Mesodermal cell (in vitro differentiated cells): ENCODE results near the gene PLN. TPM values are rescaled to one million over a fixed set of nuclear protein-coding genes. Genes with fewer than 3 reads are reported as not detected.

Source experiments
- H3K27ac ChIP-seq: 2 replicates; pipeline ENCODE4 v1.7.0; 2013; ENCODE audit warnings: mild to moderate bottlenecking, low read depth, low read length, moderate library complexity; ENCODE audit not compliant: severe bottlenecking
- H3K36me3 ChIP-seq: 2 replicates; pipeline ENCODE4 v1.7.1; 2013; ENCODE audit warnings: mild to moderate bottlenecking, low read length, moderate library complexity; ENCODE audit not compliant: control insufficient read depth, insufficient read depth
- H3K4me1 ChIP-seq: one replicate; pipeline ENCODE4 v1.7.1; 2013; ENCODE audit warnings: mild to moderate bottlenecking, low read length; ENCODE audit not compliant: insufficient read depth, control insufficient read depth, poor library complexity, severe bottlenecking
- H3K4me3 ChIP-seq: 2 replicates; pipeline ENCODE4 v1.7.0; 2013; ENCODE audit warnings: low read length, control low read depth, mild to moderate bottlenecking; ENCODE audit not compliant: insufficient read depth, poor library complexity, severe bottlenecking; ENCODE audit errors: extremely low read depth
- H3K9me3 ChIP-seq: 2 replicates; pipeline ENCODE4 v1.7.1; 2013; ENCODE audit warnings: mild to moderate bottlenecking, low read length, moderate library complexity; ENCODE audit not compliant: control insufficient read depth
- WGBS, 2 experiments: methylation state at CpG; one replicate each; pipeline ENCODE4 v1.1.5; 2013; ENCODE audit warnings: missing lambda C conversion rate in 2 of 2; ENCODE audit not compliant: insufficient coverage in 2 of 2; 5-methylcytosine and 5-hydroxymethylcytosine counted together
- polyA plus RNA-seq, 2 experiments: library from polyadenylated mRNA; stranded (reverse); fragments of 50-300 nt; gene quantifications; one replicate each; pipeline ENCODE4 v1.2.3, GENCODE V29; 2013

Gene PLN
- 1.6 TPM for polyA plus RNA-seq (2013, experiment 1 of 2)
- polyA plus RNA-seq (2013, experiment 2 of 2) = 1.7 TPM

GRCh38 chr6:118548136-118548535 lies at the start of gene PLN:
PLN (plus strand) TSS chr6:118548296; CDS start chr6:118558922, 10,626 bp downstream.
- H3K36me3 ChIP-seq = no peaks in the 10 kb centered on the region
- WGBS, 2 experiments = 89 to 100% methylated on average over 1 of the region's 3 CpGs
- peaks cover 5% of the 10 kb centered on the region for H3K4me1 ChIP-seq
- H3K9me3 ChIP-seq = no peaks in the 10 kb centered on the region
- no peak within 1 kb of the TSS for H3K4me3 ChIP-seq
- no peak within 1 kb of the TSS for H3K27ac ChIP-seq

GRCh38 chr6:118500130-118501015 lies 47.7 kb upstream of the PLN start:
- Histone ChIP-seq H3K4me3 (no peak overlapping the region), H3K27ac (no peak overlapping the region)

GRCh38 chr6:118501099-118501498 lies 47.0 kb upstream of the PLN start:
- Histone ChIP-seq H3K9me3 (no peaks in the 10 kb centered on the region), H3K4me3 (no peak overlapping the region), H3K36me3 (peaks cover 11% of the 10 kb centered on the region), H3K27ac (no peak overlapping the region), H3K4me1 (no peaks in the 10 kb centered on the region)
- WGBS, 2 experiments = 98 to 100% methylated on average over 4 of the region's 5 CpGs

More at GRCh38 chr6:118500130-118501015, 47.7 kb upstream of the PLN start:
- Histone ChIP-seq H3K9me3 (no peaks in the 10 kb centered on the region), H3K36me3 (peaks cover 12% of the 10 kb centered on the region), H3K4me1 (no peaks in the 10 kb centered on the region)
- WGBS, 2 experiments = 90 to 95% methylated on average over 8 to 10 of the region's 10 CpGs

GRCh38 chr6:118501765-118502164 lies 46.3 kb upstream of the PLN start:
- Histone ChIP-seq H3K27ac (no peak overlapping the region), H3K4me3 (no peak overlapping the region), H3K4me1 (no peaks in the 10 kb centered on the region), H3K9me3 (no peaks in the 10 kb centered on the region), H3K36me3 (peaks cover 11% of the 10 kb centered on the region)
- WGBS, 2 experiments = 80% methylated on average over 1 of the region's 1 CpG; no CpG with 5 or more reads in 1 of the 2 experiments

- Histone ChIP-seq H3K9me3 (no peaks in the 10 kb centered on the region), H3K4me3 (no peak overlapping the region), H3K36me3 (peaks cover 11% of the 10 kb centered on the region), H3K4me1 (no peaks in the 10 kb centered on the region), H3K27ac (no peak overlapping the region)
- WGBS, 2 experiments = 22% methylated on average over 1 of the region's 2 CpGs; no CpG with 5 or more reads in 1 of the 2 experiments
Measured at GRCh38 chr6:118502169-118502568, 45.9 kb upstream of the PLN start.

- H3K4me3 ChIP-seq = no peak overlapping the region
Measured at GRCh38 chr6:118504611-118505010, 43.5 kb upstream of the PLN start.

GRCh38 chr6:118505656-118506055 lies 42.4 kb upstream of the PLN start:
- no peak overlapping the region for H3K4me3 ChIP-seq
- no CpG with 5 or more reads among the region's 2 CpGs for WGBS, 2 experiments
- no peaks in the 10 kb centered on the region for H3K4me1 ChIP-seq
- H3K36me3 ChIP-seq = peaks cover 11% of the 10 kb centered on the region
- H3K27ac ChIP-seq = no peak overlapping the region
- no peaks in the 10 kb centered on the region for H3K9me3 ChIP-seq

More at GRCh38 chr6:118504611-118505010, 43.5 kb upstream of the PLN start:
- Histone ChIP-seq H3K9me3 (no peaks in the 10 kb centered on the region), H3K36me3 (peaks cover 11% of the 10 kb centered on the region), H3K27ac (no peak overlapping the region), H3K4me1 (no peaks in the 10 kb centered on the region)
- no CpG with 5 or more reads among the region's 2 CpGs for WGBS, 2 experiments

- WGBS, 2 experiments = 92 to 94% methylated on average over 2 of the region's 5 CpGs
- Histone ChIP-seq H3K9me3 (no peaks in the 10 kb centered on the region), H3K4me1 (no peaks in the 10 kb centered on the region), H3K27ac (no peak overlapping the region), H3K36me3 (peaks cover 11% of the 10 kb centered on the region), H3K4me3 (no peak overlapping the region)
Measured at GRCh38 chr6:118506071-118506638, 41.9 kb upstream of the PLN start.

GRCh38 chr6:118507636-118508035 lies 40.5 kb upstream of the PLN start:
- Histone ChIP-seq H3K9me3 (no peaks in the 10 kb centered on the region), H3K4me1 (no peaks in the 10 kb centered on the region), H3K36me3 (peaks cover 8% of the 10 kb centered on the region), H3K27ac (no peak overlapping the region), H3K4me3 (no peak overlapping the region)
- no CpG with 5 or more reads among the region's 1 CpG for WGBS, 2 experiments

GRCh38 chr6:118509009-118509617 lies 39.0 kb upstream of the PLN start:
- no peak overlapping the region for H3K27ac ChIP-seq
- H3K36me3 ChIP-seq = peaks cover 7% of the 10 kb centered on the region
- no peak overlapping the region for H3K4me3 ChIP-seq
- 13% methylated on average over 1 of the region's 3 CpGs; no CpG with 5 or more reads in 1 of the 2 experiments for WGBS, 2 experiments
- no peaks in the 10 kb centered on the region for H3K9me3 ChIP-seq
- H3K4me1 ChIP-seq = no peaks in the 10 kb centered on the region
